HFFc6 (cell line): ENCODE measurements around the gene TSHZ1. TPM values are rescaled to one million over a fixed set of nuclear protein-coding genes. Genes with fewer than 3 reads are reported as not detected.

Source experiments
- DNase-seq: peaks from one replicate; pipeline ENCODE4 v3.0.0-alpha.2; 2018
- H3K27ac Mint-ChIP-seq: 2 replicates; pipeline ENCODE4 v1.8.0; 2020; ENCODE audit warnings: mild to moderate bottlenecking, mixed read lengths
- H3K27me3 Mint-ChIP-seq: 2 replicates; pipeline ENCODE4 v1.8.0; 2021; ENCODE audit warnings: mild to moderate bottlenecking, moderate library complexity, mixed read lengths; ENCODE audit not compliant: insufficient read depth
- H3K36me3 Mint-ChIP-seq: 2 replicates; pipeline ENCODE4 v1.8.0; 2021; ENCODE audit warnings: low read depth, mixed read lengths
- H3K4me1 Mint-ChIP-seq: 2 replicates; pipeline ENCODE4 v1.8.0; 2020; ENCODE audit warnings: low read depth, mixed read lengths
- H3K4me3 Mint-ChIP-seq: 2 replicates; pipeline ENCODE4 v1.8.0; 2020; ENCODE audit warnings: mild to moderate bottlenecking, moderate library complexity, mixed read lengths
- H3K9me3 Mint-ChIP-seq: 2 replicates; pipeline ENCODE4 v1.8.0; 2020; ENCODE audit warnings: mild to moderate bottlenecking, mixed read lengths
- total RNA-seq, 6 experiments: library from RNA; stranded (reverse); fragmentation: NEBNext Ultra II Directional; extraction: Animal tissue kit (Norgen Biotek cat#: 25700); gene quantifications; 2 replicates in 1 of 6; 3 replicates in 5 of 6; pipeline ENCODE4 v1.2.3, GENCODE V29; 2021
- TF ChIP-seq, protein P1 (sequence below): fragments of 200-600 bp; sonication (generic); IDR thresholded peaks from 2 replicates; pipeline ENCODE4 v1.5.0; 2021; ENCODE audit warnings: antibody characterized with exemption, mild to moderate bottlenecking

The TSHZ1 gene
- total RNA-seq, 6 experiments from 2014 or later = 18.6 to 25.0 (median 23.3) TPM

- TF ChIP-seq, protein P1, sequence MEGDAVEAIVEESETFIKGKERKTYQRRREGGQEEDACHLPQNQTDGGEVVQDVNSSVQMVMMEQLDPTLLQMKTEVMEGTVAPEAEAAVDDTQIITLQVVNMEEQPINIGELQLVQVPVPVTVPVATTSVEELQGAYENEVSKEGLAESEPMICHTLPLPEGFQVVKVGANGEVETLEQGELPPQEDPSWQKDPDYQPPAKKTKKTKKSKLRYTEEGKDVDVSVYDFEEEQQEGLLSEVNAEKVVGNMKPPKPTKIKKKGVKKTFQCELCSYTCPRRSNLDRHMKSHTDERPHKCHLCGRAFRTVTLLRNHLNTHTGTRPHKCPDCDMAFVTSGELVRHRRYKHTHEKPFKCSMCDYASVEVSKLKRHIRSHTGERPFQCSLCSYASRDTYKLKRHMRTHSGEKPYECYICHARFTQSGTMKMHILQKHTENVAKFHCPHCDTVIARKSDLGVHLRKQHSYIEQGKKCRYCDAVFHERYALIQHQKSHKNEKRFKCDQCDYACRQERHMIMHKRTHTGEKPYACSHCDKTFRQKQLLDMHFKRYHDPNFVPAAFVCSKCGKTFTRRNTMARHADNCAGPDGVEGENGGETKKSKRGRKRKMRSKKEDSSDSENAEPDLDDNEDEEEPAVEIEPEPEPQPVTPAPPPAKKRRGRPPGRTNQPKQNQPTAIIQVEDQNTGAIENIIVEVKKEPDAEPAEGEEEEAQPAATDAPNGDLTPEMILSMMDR = no peak
- peaks cover 17% of the 10 kb centered on the region for H3K36me3 Mint-ChIP-seq
- peak within 1 kb of the TSS; percentile 99 for H3K27ac Mint-ChIP-seq
- H3K4me3 Mint-ChIP-seq = peak within 1 kb of the TSS; percentile 100
- peaks cover 55% of the 10 kb centered on the region for H3K4me1 Mint-ChIP-seq
- DNase-seq = peak; percentile 77
- no peaks in the 10 kb centered on the region for H3K9me3 Mint-ChIP-seq
- H3K27me3 Mint-ChIP-seq = peaks cover 3% of the 10 kb centered on the region; the same call in 1 of the 2 replicates
These were observed 1.3 kb upstream of the TSHZ1 start, which contains the start of gene PTGR3 for GRCh38 chr18:75209129-75209950. Gene PTGR3, minus strand, starts transcription at chr18:75209139. Its CDS starts 81 bp downstream, at chr18:75209058.

- peak overlapping the region; percentile 96 for H3K27ac Mint-ChIP-seq
- TF ChIP-seq, protein P1 = no peak
- H3K4me1 Mint-ChIP-seq = peaks cover 60% of the 10 kb centered on the region
- H3K36me3 Mint-ChIP-seq = peaks cover 17% of the 10 kb centered on the region
- DNase-seq = no peak
- H3K27me3 Mint-ChIP-seq = peaks cover 3% of the 10 kb centered on the region; the same call in 1 of the 2 replicates
- H3K9me3 Mint-ChIP-seq = no peaks in the 10 kb centered on the region
- peak overlapping the region; percentile 99 for H3K4me3 Mint-ChIP-seq
These were observed 692 bp upstream of the TSHZ1 start for GRCh38 chr18:75209951-75210258.

- Mint-ChIP-seq H3K27me3 (0 out of 2 replicates have a peak, but pooled peaks cover 3% of the 10 kb centered on the region), H3K4me1 (peaks cover 63% of the 10 kb centered on the region), H3K4me3 (peak overlapping the region; percentile 99), H3K9me3 (no peaks in the 10 kb centered on the region), H3K27ac (peak overlapping the region; percentile 96), H3K36me3 (peaks cover 17% of the 10 kb centered on the region)
- DNase-seq = no peak
- TF ChIP-seq, protein P1 = no peak
These were observed 515 bp downstream of the TSHZ1 start for GRCh38 chr18:75211002-75211621.

GRCh38 chr18:75211626-75211952, 992 bp downstream of the TSHZ1 start:
- Mint-ChIP-seq H3K4me1 (peaks cover 63% of the 10 kb centered on the region), H3K36me3 (peaks cover 17% of the 10 kb centered on the region), H3K4me3 (no peak overlapping the region), H3K27ac (no peak overlapping the region), H3K27me3 (0 out of 2 replicates have a peak, but pooled peaks cover 3% of the 10 kb centered on the region), H3K9me3 (no peaks in the 10 kb centered on the region)
- DNase-seq = no peak
- TF ChIP-seq, protein P1 = no peak

- Mint-ChIP-seq H3K4me3 (peak overlapping the region; percentile 94), H3K9me3 (no peaks in the 10 kb centered on the region), H3K27me3 (0 out of 2 replicates have a peak, but pooled peaks cover 3% of the 10 kb centered on the region), H3K36me3 (peaks cover 17% of the 10 kb centered on the region), H3K4me1 (peaks cover 63% of the 10 kb centered on the region), H3K27ac (peak overlapping the region; percentile 90)
- TF ChIP-seq, protein P1 = no peak
- no peak for DNase-seq
These were observed 1.6 kb downstream of the TSHZ1 start for GRCh38 chr18:75211953-75212750.
